Endothelial cell of umbilical vein (primary cell): ENCODE data around the gene VIPR2.

Experiments
- CTCF ChIP-seq, 2 donors: IDR thresholded peaks; 1 replicate in 1 of 2; 2 replicates in 1 of 2; pipeline ENCODE4 v1.5.1; 2011; ENCODE audit warnings: low read length in 2 of 2, mild to moderate bottlenecking in 2 of 2, moderate library complexity in 2 of 2, control low read depth in 1 of 2, inconsistent platforms in 1 of 2, low read depth in 1 of 2; ENCODE audit not compliant: insufficient read depth in 1 of 2; ENCODE audit errors: extremely low read depth in 1 of 2
- EZH2 ChIP-seq: IDR thresholded peaks from 2 replicates; pipeline ENCODE4 v1.6.1; 2012; ENCODE audit warnings: borderline replicate concordance, low read depth, mild to moderate bottlenecking, moderate library complexity, low read length, inconsistent platforms; ENCODE audit not compliant: severe bottlenecking
- FOS ChIP-seq: IDR thresholded peaks from 2 replicates; pipeline ENCODE4 v1.6.1; 2011; ENCODE audit warnings: mild to moderate bottlenecking, low read length, moderate library complexity, borderline replicate concordance; ENCODE audit not compliant: insufficient read depth
- GATA2 ChIP-seq: IDR thresholded peaks from 2 replicates; pipeline ENCODE4 v1.7.0; 2011; ENCODE audit warnings: low read depth, mild to moderate bottlenecking, moderate library complexity, mixed read lengths, low read length; ENCODE audit not compliant: insufficient read length, insufficient read depth
- JUN ChIP-seq: IDR thresholded peaks from 2 replicates; pipeline ENCODE4 v1.6.1; 2011; ENCODE audit warnings: borderline replicate concordance, low read depth; ENCODE audit not compliant: insufficient read length, insufficient read depth
- MYC ChIP-seq: IDR thresholded peaks from one replicate; pipeline ENCODE4 v1.6.1; 2011; ENCODE audit warnings: mild to moderate bottlenecking, low read depth, low read length
- POLR2A ChIP-seq: IDR thresholded peaks from 2 replicates; pipeline ENCODE4 v1.6.1; 2012; ENCODE audit warnings: low read depth, mild to moderate bottlenecking, control low read depth, low read length
- POLR2AphosphoS5 ChIP-seq: IDR thresholded peaks from 2 replicates; pipeline ENCODE4 v1.6.1; 2012; ENCODE audit warnings: low read depth, mild to moderate bottlenecking, control low read depth, low read length, moderate library complexity; ENCODE audit not compliant: insufficient read depth
- TF ChIP-seq, protein P1 (sequence below): IDR thresholded peaks from 2 replicates; pipeline ENCODE4 v1.6.1; 2011; ENCODE audit not compliant: insufficient read depth, insufficient read length

GRCh38 chr7:159139202-159139601 is 5.5 kb downstream of the VIPR2 start:
- no peak for TF ChIP-seq POLR2A
- no peak for TF ChIP-seq POLR2AphosphoS5
- no peak for TF ChIP-seq CTCF (IDR thresholded peaks at IDR 0.05; ENCODE audit: extremely low read depth in 1 of 2, insufficient read depth in 1 of 2, low read depth in 1 of 2, low read length in 2 of 2)
- TF ChIP-seq EZH2: no peak
- TF ChIP-seq, protein P1, sequence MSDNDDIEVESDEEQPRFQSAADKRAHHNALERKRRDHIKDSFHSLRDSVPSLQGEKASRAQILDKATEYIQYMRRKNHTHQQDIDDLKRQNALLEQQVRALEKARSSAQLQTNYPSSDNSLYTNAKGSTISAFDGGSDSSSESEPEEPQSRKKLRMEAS: no peak
- no peak for TF ChIP-seq FOS
- no peak for TF ChIP-seq GATA2
- no peak for TF ChIP-seq MYC
- no peak for TF ChIP-seq JUN
